Stimulated activated CD8-positive, alpha-beta memory T cell treated with anti-CD3 and anti-CD28 coated beads, Interleukin-4, amount 100 ng/mL, for 1 hour (primary cell): Measurements from ENCODE around the gene TBKBP1.
"Not testable (repeated sequence)": the region's sequence is repeated elsewhere in the genome, so short reads cannot be mapped to it uniquely, and the experiment has no call there.

Experiments
- DNase-seq, 2 donors: peaks; one replicate each; pipeline ENCODE4 v3.0.0-alpha.2; 2020; ENCODE audit warnings: low read depth in 2 of 2, low spot score in 1 of 2

TBKBP1 gene

DNA sequence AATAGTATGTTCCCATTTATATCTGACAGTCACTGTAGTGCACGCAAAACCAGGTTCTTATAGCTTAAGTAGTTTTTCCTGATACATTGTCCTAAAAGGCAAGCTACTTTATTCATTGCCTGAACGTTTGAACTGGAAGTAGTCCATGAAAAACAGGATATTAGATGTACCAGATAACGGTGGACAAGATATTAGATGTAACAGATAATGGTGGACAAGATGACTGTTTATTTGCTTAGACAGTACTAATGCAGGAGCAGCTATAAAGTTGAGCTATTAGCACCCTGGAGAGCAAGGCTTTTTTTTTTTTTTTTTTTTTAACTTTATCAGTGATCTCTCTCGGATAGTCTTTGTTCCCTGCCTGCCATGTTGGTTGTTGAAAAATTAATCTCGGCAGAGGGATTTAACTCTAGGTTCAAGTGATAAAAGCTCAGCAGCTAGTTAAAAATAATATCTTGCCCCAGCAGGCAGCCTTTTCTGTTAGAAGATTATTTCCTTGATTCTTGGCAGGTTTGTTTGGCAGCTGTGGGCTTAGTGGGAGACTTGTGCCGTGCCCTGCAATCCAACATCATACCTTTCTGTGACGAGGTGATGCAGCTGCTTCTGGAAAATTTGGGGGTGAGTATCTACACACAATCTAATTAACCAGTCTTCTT, 17.3 kb upstream of the TBKBP1 start:
- DNase-seq, result no peak

GRCh38 chr17:47678196-47678595, 15.8 kb upstream of the TBKBP1 start:
- DNase-seq, result no peak

GRCh38 chr17:47682138-47682537, 11.8 kb upstream of the TBKBP1 start:
- DNase-seq, result no peak

DNA sequence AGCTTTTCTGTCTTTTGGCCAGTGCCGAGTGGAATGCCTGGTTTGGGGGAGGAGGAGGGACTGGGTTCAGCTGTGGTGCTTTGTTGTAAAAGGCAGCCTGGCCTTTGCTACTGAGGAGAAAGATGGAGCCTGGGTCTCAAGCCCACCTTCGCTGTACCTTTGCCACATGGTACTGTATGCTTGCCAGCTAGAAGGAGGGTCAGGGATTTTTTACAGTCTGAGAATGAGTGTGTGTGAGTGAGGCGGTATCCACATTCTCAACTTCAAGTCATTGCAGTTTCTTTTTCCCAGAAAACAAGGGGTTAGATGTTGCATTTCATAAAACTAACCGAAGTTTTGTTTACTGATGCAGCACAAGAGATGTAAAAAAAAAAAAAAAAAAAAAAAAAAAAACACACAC, 11.2 kb upstream of the TBKBP1 start:
- DNase-seq, result not testable (repeated sequence)

- DNase-seq, result no peak
These were observed 9.9 kb upstream of the TBKBP1 start for GRCh38 chr17:47684025-47684424.

- DNase-seq, result no peak
These were observed 9.3 kb upstream of the TBKBP1 start for GRCh38 chr17:47684535-47685193.

- DNase-seq, result no peak
These were observed 8.2 kb upstream of the TBKBP1 start for GRCh38 chr17:47685556-47686275.

DNA sequence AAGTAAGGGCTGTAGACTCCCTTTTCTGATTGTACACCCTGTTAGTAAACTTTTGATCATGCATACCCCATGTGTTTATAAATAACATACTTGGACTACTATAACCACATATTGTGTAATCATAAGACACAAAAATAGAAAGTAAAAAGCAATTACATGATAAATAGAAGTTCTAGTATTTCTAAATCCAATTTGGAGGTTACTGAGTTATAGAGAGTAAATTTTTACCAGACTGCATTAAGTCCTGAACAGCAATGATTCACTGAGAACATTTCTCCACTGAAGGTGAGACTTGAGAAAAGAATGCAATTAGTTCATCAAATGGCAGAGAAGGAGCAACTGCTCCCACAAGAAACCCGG, 7.7 kb upstream of the TBKBP1 start:
- DNase-seq, result no peak

DNA sequence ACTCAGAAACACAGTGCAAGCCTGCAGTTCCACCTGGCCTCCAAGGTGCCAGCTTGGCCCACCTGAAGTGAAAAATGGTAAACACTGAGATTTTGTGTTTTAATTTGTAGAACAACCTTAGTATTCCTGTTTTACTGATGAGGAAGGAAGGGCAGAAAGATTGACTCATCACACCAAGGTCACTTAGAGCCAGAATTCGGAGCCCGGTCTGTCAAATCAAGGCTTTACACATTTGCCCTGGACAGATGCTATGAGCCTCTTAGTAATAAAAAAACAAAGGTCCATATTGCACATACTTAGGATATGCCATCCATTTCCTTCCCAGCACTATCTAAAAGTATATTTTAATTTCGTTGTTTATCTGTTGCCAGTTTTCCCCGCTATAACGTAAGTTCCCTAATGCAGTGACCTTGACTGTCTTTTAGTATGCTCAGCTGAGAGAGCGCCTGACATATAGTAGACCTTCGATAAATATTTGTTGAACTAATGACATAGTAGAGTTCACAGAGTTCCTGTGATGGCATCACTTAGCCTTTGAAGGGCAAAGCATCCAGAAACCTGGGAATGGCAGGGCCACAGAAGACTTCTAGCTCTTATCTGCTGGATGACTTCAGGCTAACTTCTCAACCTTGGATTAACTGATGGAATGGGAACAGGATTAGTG, 7.2 kb upstream of the TBKBP1 start:
- no peak for DNase-seq

DNA sequence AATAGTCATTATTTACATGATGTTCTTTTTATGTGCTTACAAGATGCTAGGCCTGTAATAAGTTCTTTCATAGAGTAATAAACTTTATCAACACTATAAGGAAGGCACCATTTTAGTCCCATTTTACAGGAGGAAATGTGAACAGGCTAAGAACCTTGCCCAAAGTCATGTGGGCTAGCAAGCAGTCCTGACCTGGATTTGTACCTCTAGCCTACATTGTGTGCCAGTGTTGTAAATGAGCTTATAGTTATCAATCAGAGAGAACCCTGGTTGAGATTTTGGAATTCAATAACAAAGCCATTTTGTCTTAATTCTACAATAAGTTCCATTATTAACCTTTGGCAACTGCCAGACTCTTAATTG, 6.7 kb upstream of the TBKBP1 start:
- no peak for DNase-seq

DNA sequence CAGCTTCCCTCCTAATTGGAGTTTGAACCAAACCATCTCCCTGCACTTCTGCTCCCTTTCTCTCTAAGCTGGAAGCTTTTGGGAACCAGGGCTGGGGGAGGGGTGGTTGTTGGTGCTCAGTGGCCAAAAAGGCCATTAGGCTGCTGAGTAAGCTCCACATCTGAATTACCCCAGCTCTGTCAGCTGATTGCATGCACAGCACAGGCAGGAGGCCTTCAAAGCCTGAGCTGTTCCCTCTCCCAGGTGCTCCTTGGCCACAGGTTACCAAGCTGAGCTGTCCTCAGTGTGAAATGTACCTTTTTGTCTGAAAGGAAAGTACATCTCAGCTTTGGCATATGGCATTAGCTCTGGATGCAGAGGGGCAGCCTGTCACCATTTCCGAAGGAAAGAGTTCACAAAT, 6.2 kb upstream of the TBKBP1 start:
- no peak for DNase-seq

- DNase-seq, result no peak
These were observed 3.8 kb upstream of the TBKBP1 start for GRCh38 chr17:47690121-47690520.

DNA sequence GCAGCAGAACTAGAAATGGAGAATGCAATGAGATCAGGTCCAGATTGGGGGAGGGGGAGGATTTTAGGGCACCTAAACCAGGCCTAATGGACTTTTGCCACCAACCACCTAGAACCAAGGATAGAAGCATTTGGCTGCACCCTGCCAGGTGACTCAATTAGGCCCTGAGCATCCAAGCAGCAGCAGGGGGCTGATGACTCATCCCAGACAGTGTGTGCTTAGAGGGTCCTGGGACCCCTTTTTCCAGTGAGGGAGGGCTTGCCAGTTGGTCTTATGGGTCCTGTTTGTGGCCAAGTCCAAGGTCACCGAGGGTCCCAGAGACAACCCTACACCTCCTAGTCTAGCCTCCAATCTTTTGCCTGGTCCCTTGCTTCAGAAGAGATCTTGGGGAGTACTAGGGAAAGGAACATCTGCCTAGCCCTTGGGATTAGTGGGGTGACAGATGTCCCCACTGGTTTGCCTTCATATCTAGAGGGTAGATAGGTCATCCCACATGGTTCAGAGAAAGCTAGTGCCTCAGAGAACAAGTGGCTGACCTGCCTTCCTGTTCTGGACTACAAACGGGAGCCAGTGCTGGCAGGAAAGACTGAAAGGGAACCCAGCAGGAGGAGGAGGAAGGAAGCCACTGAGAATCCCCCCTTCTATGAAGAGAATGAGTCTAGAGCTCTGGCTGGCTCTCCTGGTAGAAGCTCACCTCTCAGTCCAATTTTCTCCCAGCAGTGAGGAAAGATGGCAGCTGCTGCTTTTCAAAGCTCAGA, 1.6 kb upstream of the TBKBP1 start:
- no peak for DNase-seq

DNA sequence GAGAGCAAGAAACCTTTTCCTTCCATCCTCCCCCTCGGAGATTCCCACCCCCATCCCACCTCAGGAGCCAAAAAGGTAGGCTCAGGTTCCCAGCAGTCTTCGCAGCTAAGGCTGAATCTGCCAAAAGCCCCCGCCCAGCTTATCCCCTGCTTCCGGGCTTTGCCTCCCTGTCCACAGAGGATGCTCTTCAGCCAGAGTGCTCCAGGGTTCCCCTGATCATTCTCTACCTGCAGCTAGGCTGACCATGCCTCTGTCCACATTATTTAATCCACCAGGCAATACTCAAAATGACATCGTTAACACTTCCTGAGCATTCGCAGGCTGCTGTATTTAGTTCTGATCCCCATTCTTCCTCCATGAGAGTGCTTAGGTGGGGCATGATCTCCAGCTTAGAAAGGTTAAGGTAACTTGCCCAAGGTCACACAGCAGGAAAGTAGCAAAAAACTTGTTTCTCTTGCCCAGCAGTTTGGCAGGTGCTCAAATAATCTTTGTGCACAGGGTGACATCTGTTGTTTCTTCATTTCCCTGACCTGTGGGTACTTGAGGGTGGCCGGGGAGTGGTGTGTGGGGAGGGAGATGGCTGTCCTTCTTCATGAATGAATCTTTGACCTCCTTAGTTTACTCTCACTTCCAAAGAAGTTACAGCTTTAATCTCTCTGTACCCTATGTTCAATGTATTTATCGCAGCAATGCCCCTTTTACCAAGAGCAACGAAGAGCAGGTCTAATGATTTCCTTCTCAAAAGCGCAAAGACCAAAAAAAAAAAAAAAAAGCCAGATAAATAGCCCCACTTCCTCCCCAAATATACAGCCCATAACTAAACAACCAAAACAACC, 848 bp upstream of the TBKBP1 start:
- DNase-seq, result no peak

DNA sequence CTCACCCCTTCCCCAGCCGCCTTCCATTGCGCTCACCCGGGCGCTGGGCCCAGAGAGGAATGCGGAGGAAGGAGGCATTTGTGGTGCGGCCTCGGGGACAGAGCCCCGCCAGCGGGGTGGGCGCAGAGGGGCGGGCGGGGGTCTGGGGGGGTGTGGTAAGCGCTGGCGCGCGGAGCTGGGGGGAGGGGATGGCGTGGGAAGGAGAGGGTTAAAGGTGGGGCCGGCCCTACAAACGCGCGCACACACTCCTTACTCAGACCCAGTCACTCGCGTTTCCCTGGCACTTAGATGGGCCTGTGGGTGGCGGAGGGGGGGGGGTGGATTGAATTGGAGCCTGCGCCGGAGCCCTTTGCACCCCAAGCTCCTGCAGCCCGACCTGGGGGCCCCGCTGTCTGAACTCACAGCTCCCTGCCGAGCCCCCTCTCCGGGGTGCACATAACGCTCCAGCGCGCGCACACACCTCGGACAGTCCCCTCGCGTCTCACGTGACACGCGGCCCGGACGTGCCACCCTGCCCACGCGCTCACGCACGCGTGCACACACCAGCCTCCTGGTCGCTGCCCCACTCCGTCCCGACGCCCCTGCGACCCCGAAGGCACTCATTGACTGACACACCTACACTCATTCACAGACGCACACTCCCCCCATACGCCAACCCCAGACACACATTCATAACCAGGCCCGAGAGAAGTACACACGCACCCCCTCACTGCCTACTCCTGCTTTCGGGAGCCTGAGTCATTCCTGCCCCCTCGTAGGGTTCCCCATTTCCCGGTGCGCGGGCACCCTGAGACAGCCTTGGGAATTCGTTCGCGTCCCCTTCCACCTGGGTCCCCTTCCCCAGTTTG, 844 bp downstream of the TBKBP1 start:
- no peak for DNase-seq

DNA sequence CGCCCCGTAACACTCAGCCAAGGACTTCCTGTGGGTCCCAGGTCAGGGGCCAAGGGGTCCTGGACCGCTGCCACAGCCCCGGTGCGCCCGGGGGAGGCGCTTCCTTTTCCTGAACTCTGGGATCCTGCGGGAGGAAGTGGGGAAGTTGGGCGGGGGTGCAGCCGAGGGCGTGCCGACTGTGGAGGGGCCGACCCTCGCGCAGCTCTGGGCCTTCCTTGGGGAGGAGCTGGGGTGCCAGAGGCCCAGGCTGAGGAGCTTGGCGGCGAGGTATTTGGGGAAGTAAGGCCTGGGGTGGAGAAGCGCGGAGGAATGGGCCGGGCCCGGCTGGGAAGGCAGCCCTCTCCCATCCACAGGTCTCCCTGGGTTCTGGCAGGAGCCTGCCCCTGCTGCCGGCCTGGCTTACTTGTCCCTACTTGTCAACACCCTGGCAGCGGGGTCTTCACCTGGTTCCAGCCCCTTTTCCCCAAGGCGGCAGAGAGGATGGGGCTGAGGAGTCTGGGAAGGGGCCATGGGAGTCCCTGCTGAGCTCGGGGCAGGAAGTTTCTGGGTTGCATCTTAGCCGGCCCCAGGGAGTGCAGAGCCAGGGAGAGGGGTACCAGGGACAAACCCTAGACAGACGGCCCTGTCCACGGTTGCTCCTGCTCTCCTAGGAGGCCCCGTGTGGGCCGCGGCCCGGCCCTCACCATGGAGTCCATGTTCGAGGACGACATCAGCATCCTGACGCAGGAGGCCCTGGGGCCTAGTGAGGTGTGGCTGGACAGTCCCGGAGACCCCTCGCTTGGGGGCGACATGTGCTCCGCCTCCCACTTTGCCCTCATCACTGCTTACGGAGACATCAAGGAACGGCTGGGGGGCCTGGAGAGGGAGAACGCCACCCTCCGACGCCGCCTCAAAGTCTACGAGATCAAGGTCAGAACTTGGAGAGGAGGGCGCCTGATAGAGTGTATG, 1.7 kb downstream of the TBKBP1 start:
- DNase-seq, result no peak

DNA sequence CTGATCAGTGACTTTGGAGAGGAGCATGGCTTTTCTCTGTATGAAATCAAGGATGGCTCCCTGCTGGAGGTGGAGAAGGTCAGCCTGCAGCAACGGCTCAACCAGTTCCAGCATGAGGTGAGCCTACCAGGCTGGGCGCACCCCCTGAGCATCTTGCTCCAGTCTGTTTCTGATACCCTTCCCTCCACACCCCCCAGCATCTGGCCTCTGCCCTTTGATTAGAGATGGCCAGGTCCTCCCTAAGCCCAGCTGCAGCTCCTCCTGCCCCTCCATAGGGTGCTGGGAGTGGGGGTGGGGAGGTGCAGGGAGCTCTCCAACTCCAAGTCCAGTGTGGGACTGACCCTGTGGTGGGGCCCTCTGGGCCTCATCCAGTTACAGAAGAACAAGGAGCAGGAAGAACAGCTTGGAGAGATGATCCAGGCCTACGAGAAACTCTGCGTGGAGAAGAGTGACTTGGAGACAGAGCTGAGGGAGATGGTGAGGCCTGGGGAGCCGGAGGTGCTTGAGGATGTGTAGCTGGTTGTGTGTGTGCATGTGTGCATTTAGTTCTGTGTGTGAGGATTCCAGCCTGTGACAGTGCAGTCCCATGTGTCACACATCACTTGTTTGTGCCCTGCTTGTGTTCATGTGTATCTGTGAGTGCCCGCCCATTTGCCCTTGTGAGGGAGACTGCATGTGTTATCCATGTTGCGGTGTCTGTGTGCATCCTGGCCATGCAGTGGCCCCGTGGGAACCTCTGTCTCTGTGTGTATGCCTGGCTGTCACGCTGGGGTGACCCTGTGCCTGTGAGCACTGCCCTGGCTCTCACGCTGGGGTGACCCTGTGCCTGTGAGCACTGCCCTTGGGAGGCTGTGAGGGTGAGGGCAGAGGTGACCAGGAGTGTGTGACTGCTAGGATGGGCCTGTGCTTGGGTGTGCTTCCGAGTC, 3.0 kb downstream of the TBKBP1 start:
- no peak for DNase-seq
